ENCODE results near the gene POMC.

GRCh38 chr2:25201794-25202193 is 33.4 kb upstream of the POMC start:
- TF ChIP-seq CTCF (IDR thresholded peaks at IDR 0.05 in 4 of 5, conservative IDR thresholded peaks at IDR 0.05 in 1 of 5), result no peak
- no peak for TF ChIP-seq POLR2A (IDR thresholded peaks at IDR 0.05)

All from gastrocnemius medialis (tissue), 4 donors.